Stimulated activated CD4-positive, alpha-beta T cell treated with anti-CD3 and anti-CD28 coated beads, Interleukin-4, amount 100 ng/mL, for 48 hours (primary cell): ENCODE results near the gene NEDD4.

Experiments
- DNase-seq, 2 donors: peaks; one replicate each; pipeline ENCODE4 v3.0.0-alpha.2; 2020; ENCODE audit warnings: low read depth in 2 of 2

Gene NEDD4

DNA sequence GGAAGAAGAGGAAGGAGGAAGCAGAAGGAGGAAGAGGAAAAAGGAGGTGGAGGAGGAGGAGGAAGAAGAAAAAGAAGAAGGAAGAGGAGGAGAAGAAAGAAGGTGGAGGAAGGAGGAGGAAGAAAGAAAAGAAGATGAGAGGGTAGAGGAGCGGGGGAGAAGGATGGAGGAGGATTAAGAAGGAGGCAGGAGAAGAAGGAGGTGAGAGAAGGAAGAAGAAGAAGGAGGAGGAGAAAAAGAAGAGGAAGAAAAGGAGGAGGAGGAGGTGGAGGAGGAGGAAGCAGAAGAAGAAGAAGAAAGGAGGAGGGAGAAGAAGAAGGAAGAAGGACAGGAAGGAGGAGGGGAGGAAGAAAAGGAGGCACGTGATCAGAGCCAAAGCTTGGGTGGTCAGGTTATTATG, 213.1 kb downstream of the NEDD4 start:
- DNase-seq = no peak

DNA sequence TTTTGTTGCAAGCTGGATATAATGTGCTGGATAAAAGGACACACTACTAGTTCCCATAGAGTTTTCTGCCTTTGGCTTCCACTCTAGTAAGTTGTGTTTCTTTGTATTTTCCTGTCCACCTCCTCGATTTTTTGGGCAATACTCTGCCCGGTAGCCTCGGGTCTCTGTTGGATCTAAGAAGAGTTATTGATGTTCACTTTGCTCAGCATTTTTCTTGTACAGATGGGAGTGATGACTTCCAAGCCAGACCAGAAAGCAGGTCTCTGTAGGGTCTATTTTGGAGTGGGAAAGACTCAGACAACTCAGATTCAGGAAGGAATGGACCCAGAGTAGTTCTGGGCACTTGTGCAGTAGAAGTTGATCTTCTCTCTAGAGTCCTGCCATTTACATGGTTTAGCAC, 214.5 kb downstream of the NEDD4 start:
- DNase-seq = no peak
